Ectodermal cell (in vitro differentiated cells): Measurements from ENCODE around the gene PCDHA9.
"Not testable (repeated sequence)": the region's sequence is repeated elsewhere in the genome, so short reads cannot be mapped to it uniquely, and the experiment has no call there.

Experiments used
- H3K27ac ChIP-seq: 2 replicates; pipeline ENCODE4 v1.7.0; 2013; ENCODE audit warnings: mild to moderate bottlenecking, low read depth, low read length; ENCODE audit not compliant: insufficient read depth, poor library complexity, severe bottlenecking
- H3K27me3 ChIP-seq: 2 replicates; pipeline ENCODE4 v1.7.0; 2013; ENCODE audit warnings: mild to moderate bottlenecking, low read length; ENCODE audit not compliant: insufficient read depth, control insufficient read depth, poor library complexity, severe bottlenecking
- H3K36me3 ChIP-seq: one replicate; pipeline ENCODE4 v1.7.0; 2013; ENCODE audit warnings: low read length; ENCODE audit not compliant: control insufficient read depth, insufficient read depth
- H3K4me1 ChIP-seq: one replicate; pipeline ENCODE4 v1.7.0; 2013; ENCODE audit warnings: low read length; ENCODE audit not compliant: control insufficient read depth, insufficient read depth
- H3K4me3 ChIP-seq: 2 replicates; pipeline ENCODE4 v1.7.0; 2013; ENCODE audit warnings: low read depth, low read length, control low read depth; ENCODE audit not compliant: insufficient read depth
- H3K9me3 ChIP-seq: 2 replicates; pipeline ENCODE4 v1.7.0; 2013; ENCODE audit warnings: mild to moderate bottlenecking, low read length, moderate library complexity; ENCODE audit not compliant: control insufficient read depth
- WGBS, 2 experiments: methylation state at CpG; one replicate each; pipeline ENCODE4 v1.1.7; 2013; ENCODE audit warnings: missing lambda C conversion rate in 2 of 2; 5-methylcytosine and 5-hydroxymethylcytosine counted together

Gene PCDHA9

GRCh38 chr5:140862441-140863295 is 14.5 kb downstream of the PCDHA9 start:
- Histone ChIP-seq H3K27ac (no peak overlapping the region), H3K9me3 (no peaks in the 10 kb centered on the region), H3K4me3 (no peak overlapping the region), H3K36me3 (peaks cover 3% of the 10 kb centered on the region), H3K27me3 (no peaks in the 10 kb centered on the region), H3K4me1 (no peaks in the 10 kb centered on the region)
- 96 to 97% methylated on average over 76 of the region's 76 CpGs for WGBS, 2 experiments

- no peak within 1 kb of the TSS for H3K27ac ChIP-seq
- H3K4me1 ChIP-seq = no peaks in the 10 kb centered on the region
- H3K27me3 ChIP-seq = no peaks in the 10 kb centered on the region
- WGBS, 2 experiments = 40 to 42% methylated on average over 40 of the region's 41 CpGs
- H3K4me3 ChIP-seq = peak within 1 kb of the TSS; percentile 66
- H3K36me3 ChIP-seq = peaks cover 10% of the 10 kb centered on the region
- no peaks in the 10 kb centered on the region for H3K9me3 ChIP-seq
These were observed 20.8 kb downstream of the PCDHA9 start, which contains the start of gene PCDHA11 for GRCh38 chr5:140868721-140869554. PCDHA11 (plus strand) TSS chr5:140868957; CDS start chr5:140869104, 147 bp downstream.

GRCh38 chr5:140869555-140869886 is 21.3 kb downstream of the PCDHA9 start:
- H3K4me3 ChIP-seq = peak overlapping the region; percentile 66
- H3K27ac ChIP-seq = no peak overlapping the region

GRCh38 chr5:140870221-140871201 is 22.3 kb downstream of the PCDHA9 start:
- H3K4me3 ChIP-seq = no peak overlapping the region
- H3K27ac ChIP-seq = no peak overlapping the region
- H3K4me1 ChIP-seq = no peaks in the 10 kb centered on the region
- no peaks in the 10 kb centered on the region for H3K9me3 ChIP-seq
- WGBS, 2 experiments = 97% methylated on average over 114 of the region's 114 CpGs
- no peaks in the 10 kb centered on the region for H3K27me3 ChIP-seq
- peaks cover 10% of the 10 kb centered on the region for H3K36me3 ChIP-seq

More at GRCh38 chr5:140869555-140869886, 21.3 kb downstream of the PCDHA9 start:
- Histone ChIP-seq H3K4me1 (no peaks in the 10 kb centered on the region), H3K9me3 (no peaks in the 10 kb centered on the region), H3K36me3 (peaks cover 10% of the 10 kb centered on the region), H3K27me3 (no peaks in the 10 kb centered on the region)
- 89 to 92% methylated on average over 5 of the region's 5 CpGs for WGBS, 2 experiments

GRCh38 chr5:140875085-140876065 is 27.2 kb downstream of the PCDHA9 start, which contains the start of gene PCDHA12:
PCDHA12 (plus strand) TSS chr5:140875308; CDS start chr5:140875473, 165 bp downstream.
- whole genome bisulfite sequencing, 2 experiments = 76 to 78% methylated on average over 43 to 47 of the region's 47 CpGs
- Histone ChIP-seq H3K36me3 (peaks cover 18% of the 10 kb centered on the region), H3K4me1 (no peaks in the 10 kb centered on the region), H3K27me3 (no peaks in the 10 kb centered on the region), H3K4me3 (peak within 1 kb of the TSS; percentile 52), H3K9me3 (no peaks in the 10 kb centered on the region), H3K27ac (no peak within 1 kb of the TSS)

GRCh38 chr5:140876541-140877261 is 28.5 kb downstream of the PCDHA9 start:
- not testable (repeated sequence) for H3K27ac ChIP-seq, H3K9me3 ChIP-seq, H3K27me3 ChIP-seq, H3K4me1 ChIP-seq, H3K4me3 ChIP-seq
- H3K36me3 ChIP-seq = peaks cover 11% of the 10 kb centered on the region
- 96 to 97% methylated on average over 80 of the region's 80 CpGs for WGBS, 2 experiments

GRCh38 chr5:140877262-140877581 is 29.0 kb downstream of the PCDHA9 start:
- H3K9me3 ChIP-seq = no peaks in the 10 kb centered on the region
- H3K27me3 ChIP-seq = no peaks in the 10 kb centered on the region
- peaks cover 11% of the 10 kb centered on the region for H3K36me3 ChIP-seq
- H3K27ac ChIP-seq = no peak overlapping the region
- no peaks in the 10 kb centered on the region for H3K4me1 ChIP-seq
- no peak overlapping the region for H3K4me3 ChIP-seq
- WGBS, 2 experiments = 97% methylated on average over 37 of the region's 37 CpGs

- no peaks in the 10 kb centered on the region for H3K27me3 ChIP-seq
- H3K36me3 ChIP-seq = peaks cover 9% of the 10 kb centered on the region
- WGBS, 2 experiments = 67 to 72% methylated on average over 28 to 29 of the region's 35 CpGs
- H3K4me1 ChIP-seq = no peaks in the 10 kb centered on the region
- peak within 1 kb of the TSS; percentile 34 for H3K4me3 ChIP-seq
- no peak within 1 kb of the TSS for H3K27ac ChIP-seq
- H3K9me3 ChIP-seq = no peaks in the 10 kb centered on the region
These were observed 33.9 kb downstream of the PCDHA9 start, which contains the start of gene PCDHA13 for GRCh38 chr5:140881889-140882590. PCDHA13 (plus strand) TSS chr5:140882124; CDS start chr5:140882269, 145 bp downstream.
